Stimulated activated CD8-positive, alpha-beta memory T cell treated with anti-CD3 and anti-CD28 coated beads, Interleukin-15, amount 100 ng/mL, for 24 hours (primary cell): ENCODE data around the gene OR5H2.
"Not testable (repeated sequence)": the region's sequence is repeated elsewhere in the genome, so short reads cannot be mapped to it uniquely, and the experiment has no call there.

Source experiments
- DNase-seq: peaks from one replicate; pipeline ENCODE4 v3.0.0-alpha.2; 2020; ENCODE audit warnings: low read depth

OR5H2 gene

DNA sequence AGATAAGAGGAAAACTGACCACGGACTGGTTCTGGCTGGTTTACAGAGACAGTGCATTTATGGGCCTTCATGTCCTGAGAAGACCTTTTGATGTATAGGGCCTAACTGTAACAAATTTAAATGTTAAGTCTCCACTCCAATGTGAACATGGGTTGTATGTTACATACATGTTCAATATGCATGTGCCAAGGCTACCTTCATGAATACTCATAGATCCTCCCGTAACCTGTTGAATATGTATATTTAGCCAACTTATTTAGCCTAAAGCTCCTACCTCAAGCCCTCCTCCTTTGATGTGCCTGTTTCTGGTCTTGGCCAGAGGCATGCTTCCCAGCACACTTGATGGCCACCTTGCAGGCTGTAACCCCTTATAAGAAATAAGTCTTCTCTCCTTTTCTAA is at the start of gene OR5H2:
TSS of gene OR5H2 (plus strand) at position 301 of the 400 bp plus-strand sequence. CDS start 398 bp downstream, outside the sequence.
- no peak for DNase-seq

DNA sequence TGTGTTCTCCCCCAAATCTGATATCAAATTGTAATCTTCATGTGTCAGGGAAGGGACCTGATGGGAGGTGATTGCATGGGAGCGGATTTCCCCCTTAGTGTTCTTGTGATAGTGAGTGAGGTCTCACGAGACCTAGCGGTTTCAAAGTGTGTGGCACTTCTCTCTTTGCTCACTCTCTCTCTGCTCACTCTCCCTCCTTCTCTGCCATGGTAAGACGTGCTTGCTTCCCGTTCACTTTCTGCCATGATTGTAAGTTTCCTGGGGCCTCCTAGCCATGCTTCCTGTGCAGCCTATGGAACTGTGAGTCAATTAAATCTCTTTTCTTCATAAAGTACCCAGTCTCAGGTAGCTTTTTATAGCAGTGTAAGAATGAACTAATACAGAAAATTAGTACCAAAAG is 48.8 kb upstream of the OR5H2 start:
- DNase-seq: no peak

DNA sequence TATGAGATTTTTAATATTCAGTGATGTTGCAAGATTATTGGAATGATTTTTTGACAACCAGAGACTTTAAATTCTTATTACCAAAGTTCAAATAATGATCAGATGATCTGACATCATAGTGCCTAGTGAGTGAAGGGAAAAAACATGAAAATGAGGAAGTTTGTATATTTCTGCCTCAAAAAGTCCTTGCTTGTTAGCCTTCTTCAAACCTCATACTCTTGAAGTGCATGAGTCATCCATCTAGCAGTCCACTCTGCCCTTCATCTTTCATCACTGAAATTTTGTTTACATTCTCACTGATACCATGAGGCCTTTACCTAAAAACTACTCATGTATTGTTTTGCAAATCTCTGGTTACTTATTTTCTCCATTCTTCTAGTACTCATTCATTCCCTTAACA is 42.2 kb upstream of the OR5H2 start:
- DNase-seq: no peak

DNA sequence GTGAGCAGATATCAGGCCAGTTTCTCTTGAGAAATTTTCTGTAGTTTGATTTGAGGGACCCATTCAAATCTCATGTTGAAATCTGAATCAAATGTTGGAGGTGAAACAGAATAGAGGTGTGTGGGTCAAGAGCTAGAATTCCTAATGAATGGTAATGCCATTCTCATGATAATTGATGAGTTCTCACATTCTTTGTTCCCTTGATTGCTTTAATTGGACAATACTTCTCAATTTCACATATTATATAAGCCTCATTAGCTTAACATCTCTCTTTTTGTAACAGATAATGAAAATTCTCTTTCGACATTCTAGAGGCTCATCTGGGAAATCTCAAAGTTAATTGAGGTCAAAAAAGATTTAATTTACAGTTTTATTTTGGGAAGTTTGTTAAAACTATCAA is 40.1 kb upstream of the OR5H2 start:
- no peak for DNase-seq

DNA sequence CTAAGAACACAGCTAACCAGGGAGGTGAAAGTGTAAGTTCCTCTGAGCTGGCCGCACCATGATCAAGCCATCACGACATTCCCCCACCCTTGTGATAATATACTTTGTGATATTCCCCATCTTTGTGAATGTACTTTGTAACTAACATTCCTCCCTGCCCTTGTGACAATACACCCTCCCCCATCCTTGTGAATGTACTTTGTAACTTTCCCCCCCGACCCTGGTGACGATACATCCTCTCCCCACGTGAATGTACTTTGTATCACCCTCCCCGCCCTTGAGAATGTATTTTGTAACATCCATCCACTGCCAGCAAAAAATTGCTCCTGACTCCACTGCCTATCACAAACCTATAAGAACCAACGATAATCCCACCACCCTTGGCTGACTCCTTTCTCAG is 38.5 kb upstream of the OR5H2 start:
- DNase-seq: no peak

DNA sequence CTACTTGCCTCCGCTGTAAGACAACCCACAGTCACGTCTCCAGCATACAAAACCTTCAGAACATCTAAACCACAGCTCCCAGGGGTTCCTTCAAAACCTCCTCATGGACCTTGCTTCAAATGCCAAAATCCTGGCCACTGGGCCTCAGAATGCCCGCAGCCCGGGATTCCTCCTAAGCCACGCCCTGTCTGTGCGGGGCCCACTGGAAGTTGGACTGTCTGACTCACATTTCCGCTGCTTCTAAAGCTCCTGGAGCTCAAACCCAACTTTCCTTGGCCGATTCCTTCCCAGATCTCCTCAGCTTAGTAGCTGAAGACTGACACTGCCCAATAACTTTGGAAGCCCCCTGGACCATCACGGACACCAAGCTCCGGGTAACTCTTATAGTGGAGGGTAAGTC is 36.2 kb upstream of the OR5H2 start:
- no peak for DNase-seq

DNA sequence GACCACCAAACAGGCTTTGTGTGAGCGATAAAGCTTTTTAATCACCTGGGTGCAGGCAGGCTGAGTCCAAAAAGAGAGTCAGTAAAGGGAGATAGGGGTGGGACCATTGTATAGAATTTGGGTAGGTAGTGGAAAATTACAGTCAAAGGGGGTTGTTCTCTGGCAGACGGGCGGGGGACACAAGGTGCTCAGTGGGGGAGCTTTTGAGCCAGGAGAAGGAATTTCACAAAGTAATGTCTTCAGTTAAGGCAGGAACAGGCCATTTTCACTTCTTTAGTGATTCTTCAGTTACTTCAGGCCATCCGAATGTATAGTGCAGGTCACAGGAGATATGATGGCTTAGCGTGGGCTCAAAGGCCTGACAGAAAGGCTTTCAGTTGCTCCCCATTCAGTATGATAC is 26.3 kb upstream of the OR5H2 start:
- not testable (repeated sequence) for DNase-seq

DNA sequence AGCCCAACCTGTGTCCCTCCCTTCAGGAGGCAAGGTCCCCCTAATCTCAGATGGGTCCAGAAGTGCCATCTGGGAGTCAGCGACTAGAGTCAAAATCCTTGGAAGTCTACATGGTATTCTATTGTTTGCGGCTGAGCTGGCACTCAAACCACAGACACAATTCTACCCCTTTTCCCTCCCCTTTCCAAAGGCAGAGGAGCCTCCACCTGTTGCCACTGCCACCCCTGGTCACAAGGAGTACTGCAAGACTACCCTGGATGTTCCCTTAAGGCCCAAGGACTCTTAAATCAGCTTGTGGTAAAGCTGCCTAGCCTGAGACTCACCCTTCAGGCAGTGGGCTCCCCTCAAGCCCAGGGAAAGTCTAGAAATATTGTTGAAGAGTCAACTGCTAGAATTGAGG is 22.6 kb upstream of the OR5H2 start:
- DNase-seq: no peak

DNA sequence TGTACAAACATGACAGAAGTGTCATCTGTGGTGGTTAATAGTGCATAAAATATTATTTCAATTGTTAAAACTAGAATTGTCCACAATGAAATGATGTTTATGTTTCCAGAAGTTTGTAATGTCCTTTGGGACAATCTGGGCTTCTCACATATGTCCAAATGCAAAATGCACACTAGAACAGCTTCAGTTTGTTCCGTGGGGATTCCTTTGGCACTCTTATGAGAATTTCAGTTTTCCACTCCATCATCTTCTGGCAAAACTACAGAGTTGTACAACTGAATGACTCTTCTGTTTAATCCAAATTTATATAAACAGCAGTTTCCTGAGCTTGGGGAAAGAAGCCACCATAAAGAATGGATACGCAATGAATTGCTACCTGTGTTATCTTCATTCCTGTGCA is 20.3 kb upstream of the OR5H2 start:
- no peak for DNase-seq

DNA sequence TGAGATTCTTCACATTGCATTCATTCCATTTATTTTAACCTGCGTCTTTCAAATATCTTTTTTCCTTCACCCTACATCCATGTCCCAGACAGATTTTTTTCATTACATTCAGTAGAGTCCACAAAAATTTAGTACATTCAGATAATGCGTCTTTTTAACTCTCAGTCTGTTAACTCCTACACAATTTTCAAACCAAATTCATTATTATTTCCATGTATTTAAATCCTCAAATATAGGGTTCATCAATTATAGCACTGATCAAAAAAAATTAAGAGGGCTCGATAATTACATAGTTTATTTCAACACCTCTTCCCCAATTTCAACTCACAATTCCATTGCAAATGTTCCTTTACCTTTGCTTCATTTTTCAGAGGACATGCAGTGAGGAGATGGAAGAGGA is 18.4 kb upstream of the OR5H2 start, which contains the start of gene OR5H6:
TSS of gene OR5H6 (plus strand) at position 301 of the 400 bp plus-strand sequence. CDS start at position 390, 89 bp downstream.
- DNase-seq: no peak

DNA sequence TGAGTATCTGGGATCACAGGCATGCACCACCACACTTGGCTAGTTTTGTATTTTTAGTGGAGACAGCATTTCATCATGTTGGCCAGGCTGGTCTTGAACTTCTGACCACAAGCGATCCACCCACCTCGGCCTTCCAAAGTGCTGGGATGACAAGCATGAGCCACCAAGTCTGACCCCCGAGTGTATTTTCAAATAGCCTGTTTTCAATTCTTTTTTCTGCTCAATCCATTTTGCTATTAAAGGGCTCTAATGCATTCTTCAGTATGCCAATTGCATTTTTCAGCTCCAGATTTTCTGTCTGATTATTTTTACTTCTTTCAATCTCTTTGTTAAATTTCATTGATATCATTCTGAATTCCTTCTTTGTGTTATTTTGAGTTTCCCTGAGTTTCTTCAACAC is 12.5 kb upstream of the OR5H2 start:
- no peak for DNase-seq

DNA sequence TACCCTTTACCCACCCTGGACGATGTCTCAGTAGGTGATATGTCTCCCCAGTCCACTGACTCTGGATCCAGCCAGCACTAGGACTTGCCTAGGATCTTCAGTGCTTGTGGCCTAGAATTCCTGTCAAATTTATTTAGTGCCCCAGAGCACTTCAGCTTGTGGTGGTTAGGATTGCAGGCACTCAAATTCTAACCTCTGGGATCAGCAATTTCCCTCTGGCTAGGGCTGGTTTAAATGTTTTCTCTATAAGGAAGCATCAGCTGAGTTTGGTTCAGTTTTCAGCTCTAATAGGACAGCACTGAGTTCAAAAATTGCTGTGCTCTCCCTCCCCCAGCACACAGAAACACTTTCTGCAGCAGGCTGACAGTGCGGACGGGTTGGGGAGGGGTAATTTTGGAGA is 10.2 kb upstream of the OR5H2 start:
- DNase-seq: no peak

DNA sequence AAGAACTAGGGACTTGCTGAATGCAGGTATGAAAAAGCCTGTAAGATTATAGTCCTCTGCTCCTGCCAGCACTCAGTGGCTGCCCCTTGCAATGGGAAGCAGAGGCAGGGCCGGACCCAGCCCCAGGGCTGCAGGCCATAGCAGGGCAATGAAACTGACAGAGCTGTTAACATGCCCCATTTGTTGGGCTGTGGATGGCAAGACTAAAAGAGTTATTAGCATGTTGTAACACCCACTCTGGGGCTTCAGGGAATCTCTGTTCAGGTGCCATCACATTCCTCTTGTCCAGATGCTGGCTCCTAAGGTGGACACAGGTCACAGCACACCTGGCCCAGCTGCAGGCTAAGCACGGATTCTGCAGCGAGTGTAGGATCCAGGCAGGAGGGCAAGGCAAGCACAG is 7.4 kb upstream of the OR5H2 start:
- DNase-seq: no peak

DNA sequence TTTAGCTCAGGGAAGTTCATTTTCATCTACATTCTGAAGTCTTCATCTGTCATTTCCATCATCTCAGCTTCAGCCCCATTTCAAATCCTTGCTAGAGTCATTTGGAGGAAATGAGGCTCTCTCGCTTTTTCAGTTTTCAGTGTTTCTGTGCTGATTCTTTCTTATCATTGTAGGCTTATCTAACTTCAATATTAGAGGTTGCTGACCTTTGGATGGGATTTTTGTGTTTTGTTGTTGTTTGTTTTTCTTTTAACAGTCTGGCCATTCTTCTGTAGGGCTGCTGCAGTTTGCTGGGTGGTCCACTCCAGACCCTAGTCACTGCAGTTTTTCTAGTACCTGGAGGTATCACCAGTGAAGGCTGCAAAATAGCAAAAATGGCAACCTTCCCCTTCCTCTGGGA is 8.6 kb downstream of the OR5H2 start:
- no peak for DNase-seq

DNA sequence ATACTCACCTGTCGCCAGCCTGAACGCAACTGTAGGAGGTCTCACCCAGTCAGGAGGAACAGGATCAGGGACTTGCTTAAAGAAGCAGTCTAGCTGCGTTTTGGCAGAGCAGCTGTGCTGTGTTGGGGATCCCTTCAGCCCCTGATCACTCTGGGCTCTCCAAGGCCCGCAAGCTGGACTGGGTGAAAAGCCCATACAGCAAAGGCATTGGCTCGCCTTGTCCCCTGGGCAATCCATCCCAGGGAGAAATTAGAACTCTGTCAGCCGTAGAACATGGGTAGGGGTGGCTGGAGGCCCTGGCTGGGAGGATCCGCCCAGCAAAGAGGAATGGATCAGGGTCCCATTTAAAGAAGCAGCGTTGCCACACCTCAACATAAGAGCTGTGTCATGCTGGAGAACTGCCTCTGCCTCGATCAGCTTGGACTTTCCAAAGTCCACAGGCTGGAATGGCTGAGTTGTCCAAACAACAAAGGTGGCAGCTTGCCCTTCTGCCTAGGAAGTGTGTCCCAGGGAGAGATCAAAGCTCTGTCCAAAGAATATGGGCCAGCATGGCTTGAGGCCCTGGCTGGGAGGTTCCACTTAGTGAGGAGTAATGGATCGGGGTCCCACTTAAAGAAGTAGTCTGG is 9.1 kb downstream of the OR5H2 start:
- DNase-seq: no peak

DNA sequence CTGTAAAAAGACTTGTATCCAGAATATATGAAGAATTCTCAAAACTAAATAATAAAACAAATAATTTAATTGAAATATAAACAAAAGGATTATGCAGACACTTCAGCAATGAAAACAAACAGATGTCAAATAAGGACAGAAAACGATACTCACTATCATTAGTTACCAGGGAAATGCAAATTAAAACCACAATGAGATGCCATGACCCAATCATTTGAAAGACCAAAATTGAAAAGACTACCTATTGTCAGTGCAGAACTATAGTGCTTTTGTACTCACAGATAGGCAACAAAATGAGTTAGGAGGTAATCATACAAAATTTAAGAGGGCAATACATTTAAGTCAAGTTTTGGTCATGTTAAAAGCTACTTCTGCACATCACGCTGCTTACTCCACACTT is 39.8 kb downstream of the OR5H2 start:
- DNase-seq: no peak

DNA sequence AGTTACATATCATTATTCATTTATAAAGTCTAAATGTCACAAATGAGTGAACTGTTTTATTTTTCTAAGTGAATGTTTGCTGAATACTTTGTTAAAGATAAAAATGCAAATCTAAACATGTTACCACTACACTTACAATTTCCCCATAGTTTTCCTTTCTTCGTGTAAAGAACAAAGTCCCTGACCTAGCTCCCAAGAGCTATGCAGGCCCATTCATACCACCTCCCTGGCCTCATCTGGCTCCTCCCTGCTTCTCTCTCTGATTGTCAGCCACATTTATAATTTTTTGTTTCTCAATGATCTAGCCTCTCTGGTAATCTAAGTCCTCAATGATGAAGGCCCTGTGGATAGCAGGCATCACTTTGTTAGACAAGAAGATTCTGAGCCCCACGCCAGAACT is 40.4 kb downstream of the OR5H2 start:
- no peak for DNase-seq

DNA sequence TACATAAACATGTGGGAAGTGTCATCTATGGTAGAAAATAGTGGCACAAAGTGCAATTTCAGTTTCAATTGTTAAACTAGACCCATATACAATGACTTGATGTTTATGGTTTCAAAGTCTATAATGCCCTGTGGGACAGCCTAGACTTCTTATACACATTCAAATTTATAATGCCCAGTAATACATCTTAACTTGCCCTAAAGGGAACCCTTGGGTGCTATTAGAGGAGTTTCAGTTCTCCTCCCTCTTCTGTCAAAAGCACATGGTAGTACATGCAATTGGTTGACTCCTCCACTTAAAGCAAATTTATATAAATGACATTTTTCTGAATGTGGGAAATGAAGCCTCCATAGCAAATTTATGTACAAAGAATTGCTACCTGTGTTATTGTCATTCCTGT is 41.1 kb downstream of the OR5H2 start:
- DNase-seq: no peak

DNA sequence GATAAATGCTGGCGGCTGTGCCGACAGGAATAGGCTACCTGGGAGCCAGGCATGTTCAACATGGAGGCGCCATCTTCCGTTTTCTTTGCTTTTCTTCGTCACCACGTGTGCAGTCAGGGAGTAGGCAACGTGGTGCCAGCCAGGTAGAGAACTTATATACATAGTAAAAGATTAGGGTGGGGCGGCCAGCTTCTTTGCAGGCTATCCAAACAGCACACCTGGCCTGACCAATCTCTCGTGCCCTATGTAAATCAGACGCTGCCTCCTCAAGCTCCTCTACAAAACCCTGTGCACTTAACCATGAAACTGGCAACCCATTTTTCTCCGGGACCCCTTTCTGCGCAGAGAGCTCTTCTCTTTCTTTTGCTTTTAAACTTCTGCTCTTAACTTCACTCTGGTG is 42.8 kb downstream of the OR5H2 start:
- DNase-seq: no peak

DNA sequence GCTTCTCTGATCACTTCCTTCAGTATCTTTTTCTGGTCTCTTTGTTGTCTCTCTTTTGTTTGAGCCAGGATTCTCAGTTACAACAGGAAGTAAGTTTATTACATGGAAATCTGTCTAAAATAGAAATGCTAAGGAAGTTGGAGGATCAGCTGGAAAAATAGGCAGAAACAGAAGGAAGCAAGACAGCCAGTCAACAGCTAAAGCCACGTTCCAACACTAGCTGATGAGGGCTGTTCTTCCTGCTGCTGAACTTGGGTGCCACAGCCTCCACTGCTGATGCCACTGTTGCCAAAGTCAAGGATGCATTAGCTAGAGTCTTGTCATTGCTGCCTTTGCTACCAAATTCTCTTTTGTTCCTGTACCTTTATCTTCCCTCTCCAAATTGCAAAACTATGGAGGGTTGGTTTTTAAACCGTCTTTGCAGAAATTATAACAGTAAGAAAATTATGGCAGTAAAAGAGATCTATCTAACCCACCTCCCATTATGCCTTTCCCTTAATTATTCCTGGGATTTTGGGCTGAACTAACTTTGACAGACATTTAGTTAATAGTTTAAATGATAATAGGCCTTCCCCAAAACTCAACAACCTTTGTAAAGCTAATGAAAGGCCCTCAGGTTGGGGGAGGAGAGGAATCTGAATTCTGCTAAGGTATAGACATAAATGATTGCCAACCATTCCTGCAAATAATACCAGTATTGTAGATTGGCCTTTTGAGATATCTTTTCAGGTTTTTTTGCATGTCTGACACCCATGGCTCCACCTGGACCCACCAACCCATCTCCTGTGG is 44.0 kb downstream of the OR5H2 start:
- no peak for DNase-seq

DNA sequence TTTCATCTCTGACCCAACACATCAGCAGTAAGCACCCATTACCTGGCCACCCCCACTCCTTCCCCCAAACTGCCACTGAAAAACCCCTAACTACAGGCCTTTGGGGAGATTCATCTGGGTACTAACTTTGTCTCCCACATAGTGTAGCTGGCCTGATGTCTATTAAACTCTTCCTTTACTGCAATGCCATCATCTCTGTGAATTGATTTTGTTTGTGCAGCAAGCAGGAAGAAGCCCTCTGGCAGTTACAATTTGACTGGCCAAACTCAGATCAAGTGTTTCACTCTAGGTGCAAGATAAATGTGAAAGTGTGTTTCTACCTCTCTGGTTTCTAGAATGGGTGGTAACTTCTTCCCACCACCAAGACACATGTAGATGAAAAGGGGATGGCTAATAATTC is 44.6 kb downstream of the OR5H2 start:
- DNase-seq: no peak

DNA sequence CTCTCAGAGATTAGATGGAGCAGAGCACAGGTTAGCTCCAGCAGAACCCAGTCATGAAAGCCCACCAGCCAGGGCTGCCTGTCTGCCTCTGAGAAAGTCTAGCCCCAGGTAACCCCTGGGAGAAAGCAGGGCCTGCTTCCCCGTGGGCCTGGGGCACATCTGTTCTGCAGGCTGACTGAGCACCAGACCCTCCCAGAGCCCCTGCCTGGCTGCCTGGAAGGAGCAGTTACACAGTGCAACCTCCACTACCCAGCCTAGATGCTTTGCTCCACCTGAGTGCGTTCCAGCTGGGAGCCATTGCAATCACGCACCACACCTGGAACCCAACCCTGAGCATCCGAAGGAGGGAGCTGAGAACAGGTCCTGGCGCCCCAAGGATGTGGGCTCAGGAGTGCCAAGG is 46.6 kb downstream of the OR5H2 start:
- DNase-seq: no peak

DNA sequence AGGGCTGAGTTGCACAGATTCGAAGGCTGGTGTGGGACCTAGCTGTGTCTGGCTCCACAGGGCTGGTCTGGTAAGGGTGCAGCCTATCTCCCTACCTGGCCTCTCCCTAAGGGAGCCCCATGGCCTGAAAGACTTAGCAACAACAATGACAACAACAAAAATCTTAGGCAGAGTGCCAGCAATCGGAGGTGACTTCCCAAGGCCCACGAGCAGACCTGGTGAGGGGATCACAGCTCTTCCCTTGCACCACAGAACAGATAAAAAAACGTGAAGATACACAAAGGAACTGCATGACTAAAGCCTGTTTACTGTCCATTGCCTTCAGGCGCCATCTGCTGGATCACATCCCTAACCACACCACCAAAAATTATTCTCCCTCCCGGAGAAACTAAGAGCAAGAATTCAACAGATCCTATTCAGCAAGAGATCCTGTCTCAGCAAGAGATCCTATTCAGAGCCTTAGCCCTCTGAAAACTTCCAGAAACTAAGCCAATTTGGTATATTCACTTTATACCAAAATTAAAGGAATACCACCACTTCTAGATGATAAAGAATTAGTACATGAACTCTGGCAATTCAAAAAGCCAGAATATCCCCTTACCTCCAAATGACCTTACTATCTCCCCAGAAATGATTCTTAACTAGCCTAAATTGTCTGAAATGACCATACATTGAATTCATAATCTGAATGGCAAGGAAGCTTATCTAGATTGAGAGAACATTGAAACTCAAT is 47.3 kb downstream of the OR5H2 start:
- no peak for DNase-seq
